ENCODE results near the gene FOXP3.

- no peak for TF ChIP-seq RFX5 (IDR thresholded peaks at IDR 0.05; ENCODE audit: low read length)
- TF ChIP-seq CTCF (IDR thresholded peaks at IDR 0.05) = no peak
- TF ChIP-seq POLR2AphosphoS5 (IDR thresholded peaks at IDR 0.05; ENCODE audit: low read depth, low read length) = no peak
These were observed 38.7 kb downstream of the FOXP3 start for GRCh38 chrX:49225858-49226257.

Data from SK-N-SH (cell line).